Measurements from ENCODE around the gene IFT80.
"Not testable (repeated sequence)": the region's sequence is repeated elsewhere in the genome, so short reads cannot be mapped to it uniquely, and the experiment has no call there.

IFT80 gene

DNA sequence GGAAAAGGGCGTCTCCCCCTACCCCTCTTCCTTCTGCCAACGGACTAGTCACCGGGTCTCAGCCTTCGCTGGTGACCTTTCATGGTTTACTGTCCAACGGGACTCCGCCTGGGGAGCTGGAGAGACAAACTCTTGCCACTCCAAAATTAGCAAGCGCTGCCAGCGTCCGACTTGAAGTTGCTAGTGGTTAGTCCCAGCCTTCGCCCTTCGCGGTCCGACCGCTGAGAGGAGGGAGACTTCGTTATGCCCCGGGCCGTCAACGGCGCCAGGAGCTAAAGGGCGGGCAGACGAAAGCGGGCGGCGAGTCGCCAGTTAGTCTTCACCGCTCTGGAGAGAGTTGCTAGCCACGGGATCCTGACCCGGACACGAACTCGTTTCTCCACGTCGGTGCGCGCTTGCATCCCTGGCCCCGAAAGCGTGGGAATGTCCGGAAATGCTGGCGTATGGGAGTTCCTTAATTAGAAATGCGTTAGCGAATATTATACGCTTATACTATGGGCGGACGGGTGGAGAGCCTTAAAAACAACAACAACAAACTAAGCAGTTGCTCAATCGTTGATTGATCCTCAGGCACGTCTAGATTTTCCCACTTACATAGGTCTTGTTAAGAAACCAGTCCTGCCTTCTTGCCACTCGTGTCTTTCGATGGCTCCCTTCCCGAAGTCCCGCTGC lies 1.1 kb upstream of the IFT80 start:
- DNase-seq = no peak

- no peak for DNase-seq
These were observed 253 bp downstream of the IFT80 start for GRCh38 chr3:160398820-160399124.

GRCh38 chr3:160395297-160395696 lies 3.7 kb downstream of the IFT80 start:
- no peak for DNase-seq

DNA sequence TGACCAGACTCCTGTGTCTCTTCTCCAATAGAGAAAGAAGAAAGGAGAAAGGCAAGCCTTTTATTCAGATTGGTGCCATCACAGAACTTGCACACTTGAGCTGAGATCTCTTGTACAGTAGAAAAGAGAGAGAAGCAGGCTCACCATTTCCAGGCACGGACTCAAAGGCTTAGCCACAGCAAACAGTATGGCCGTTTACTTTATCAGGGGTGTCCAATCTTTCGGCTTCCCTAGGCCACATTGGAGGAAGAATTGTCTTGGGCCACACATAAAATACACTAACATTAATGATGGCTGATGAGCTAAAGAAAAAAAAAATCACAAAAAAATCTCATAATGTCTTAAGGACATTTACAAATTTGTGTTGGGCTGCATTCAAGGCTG lies 5.0 kb downstream of the IFT80 start:
- DNase-seq = no peak

GRCh38 chr3:160393346-160394008 lies 5.5 kb downstream of the IFT80 start:
- DNase-seq = no peak

DNA sequence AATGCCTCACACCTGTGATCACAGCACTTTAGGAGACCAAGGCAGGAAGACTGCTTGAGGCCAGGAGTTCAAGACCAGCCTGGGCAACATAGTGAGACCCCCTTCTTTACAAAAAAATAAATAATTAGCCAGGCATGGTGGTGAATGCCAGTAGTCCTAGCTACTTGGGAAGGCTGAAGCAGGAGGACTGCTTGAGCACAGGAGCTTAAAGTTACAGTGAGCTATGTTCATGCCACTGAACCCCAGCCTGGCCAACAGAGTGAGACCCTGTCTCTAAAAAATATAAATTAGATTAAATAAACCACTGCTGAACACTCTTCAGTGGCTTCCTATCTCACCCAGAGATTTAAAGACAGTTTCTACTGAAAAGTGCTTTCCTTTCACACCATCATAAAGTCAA lies 6.2 kb downstream of the IFT80 start:
- DNase-seq = no peak

DNA sequence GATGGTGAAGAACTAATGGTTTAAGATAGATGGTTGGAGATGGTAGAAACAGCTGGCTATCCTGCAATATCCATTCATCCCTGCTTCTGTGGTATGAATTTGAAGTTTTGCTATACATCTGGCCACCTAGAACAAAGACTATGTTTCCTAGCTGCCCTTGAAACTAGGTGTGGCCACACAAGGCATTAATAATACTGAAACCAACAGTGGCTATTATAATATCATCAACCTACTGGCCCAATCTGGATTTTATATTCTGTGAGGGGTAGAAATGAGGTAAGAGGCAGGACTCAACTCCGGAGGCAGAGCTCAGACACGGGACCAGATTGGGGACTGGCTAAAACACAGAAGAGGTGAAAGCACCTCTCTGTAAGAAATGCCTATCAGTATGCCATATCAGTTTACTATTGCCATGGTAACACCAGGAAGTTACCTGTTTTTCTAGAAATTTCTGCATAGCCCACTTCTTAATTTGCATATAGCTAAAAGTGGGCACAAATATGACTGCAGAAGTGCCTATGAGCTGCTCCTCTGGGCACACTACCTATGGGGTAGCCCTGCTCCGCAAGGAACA lies 8.4 kb downstream of the IFT80 start:
- no peak for DNase-seq

DNA sequence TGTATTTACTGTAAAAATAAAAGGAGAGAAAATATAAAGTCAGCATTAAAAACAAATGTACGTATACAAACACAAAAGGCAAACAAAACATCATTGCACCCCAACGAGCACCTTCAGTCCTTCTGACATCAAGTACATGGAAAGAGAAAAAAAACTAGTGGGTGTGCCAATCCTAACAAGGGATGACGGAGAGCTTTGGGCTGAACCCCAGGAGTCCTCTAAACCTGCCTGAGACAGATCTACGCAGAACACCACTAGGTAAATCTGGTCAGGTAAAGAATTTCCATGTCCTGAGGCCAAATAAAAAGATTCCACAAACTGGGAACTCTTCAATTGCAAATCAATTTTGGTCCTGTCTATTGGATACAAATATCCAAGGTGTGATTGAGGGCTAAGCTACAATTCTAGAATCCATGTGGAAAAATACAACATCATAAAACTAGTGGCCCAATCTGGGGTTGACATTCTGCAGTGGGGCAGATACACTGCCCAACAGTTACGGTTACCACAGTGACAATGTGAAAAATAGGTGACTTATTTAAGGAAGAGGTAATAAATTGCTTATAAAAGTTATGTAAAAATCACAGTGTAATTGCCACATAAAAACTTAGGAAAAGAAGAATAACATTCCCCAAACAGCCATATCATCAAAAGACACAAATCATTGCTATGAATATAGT lies 14.2 kb downstream of the IFT80 start:
- DNase-seq = no peak

GRCh38 chr3:160381470-160381869 lies 17.6 kb downstream of the IFT80 start:
- no peak for DNase-seq

DNA sequence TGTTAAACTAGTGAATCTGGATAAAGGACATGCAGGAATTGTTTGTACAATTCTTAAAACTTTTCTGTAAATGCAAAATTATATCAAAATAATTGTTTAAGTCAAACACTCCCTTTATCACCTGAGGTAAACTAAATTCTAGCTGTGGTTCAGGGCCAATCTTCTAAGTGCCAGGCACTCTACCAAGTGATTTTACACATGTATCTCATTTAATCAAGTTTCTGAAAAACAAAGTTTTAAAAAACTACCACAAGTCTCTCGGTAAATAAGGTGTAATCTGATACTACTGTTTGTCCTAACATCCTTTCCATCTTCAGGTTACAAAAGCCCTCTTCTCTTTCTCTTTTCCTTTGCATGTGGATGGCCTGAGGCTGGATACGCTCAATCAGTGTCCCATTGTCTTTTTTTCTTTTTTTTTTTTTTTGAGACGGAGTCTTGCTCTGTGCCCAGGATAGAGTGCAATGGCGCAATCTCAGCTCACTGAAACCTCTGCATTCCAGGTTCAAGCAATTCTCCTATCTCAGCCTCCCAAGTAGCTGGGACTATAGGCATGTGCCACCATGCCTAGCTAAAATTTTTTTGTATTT lies 19.3 kb downstream of the IFT80 start:
- DNase-seq = no peak

DNA sequence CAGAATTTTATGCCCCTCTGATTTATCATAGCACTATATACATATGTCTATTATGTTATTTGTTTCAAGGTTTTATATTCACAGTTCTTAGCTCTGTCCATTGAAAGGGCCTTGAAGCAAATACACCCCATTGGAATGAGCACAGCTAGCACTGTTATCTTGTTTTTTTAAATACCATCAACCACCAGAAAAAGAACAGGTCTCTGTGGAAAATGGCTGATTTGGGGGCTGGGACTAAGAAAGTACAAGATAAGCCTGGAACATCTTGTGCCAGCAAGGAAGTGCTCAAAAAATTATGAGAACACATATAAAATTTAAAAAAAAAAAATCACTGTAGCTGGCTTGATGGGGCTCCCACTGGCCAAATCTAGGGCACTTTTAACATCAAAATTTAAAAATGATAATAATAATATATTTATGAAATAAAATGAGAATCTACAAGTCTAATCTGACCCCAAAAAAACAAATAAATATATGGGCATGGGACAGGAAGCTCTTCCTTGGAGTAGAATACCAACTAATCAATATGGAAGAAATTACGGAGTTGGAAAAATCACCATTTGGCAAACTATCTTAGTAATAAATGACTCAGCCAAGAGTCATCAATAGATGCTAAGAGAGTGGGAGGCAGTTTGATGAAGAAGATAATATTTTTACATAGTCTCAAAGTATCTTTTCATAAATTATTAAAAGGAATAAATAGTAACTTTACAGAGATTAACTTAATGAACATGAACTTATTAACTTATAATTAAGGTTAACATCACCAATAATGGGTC lies 20.5 kb downstream of the IFT80 start:
- DNase-seq = no peak

GRCh38 chr3:160376681-160377080 lies 22.3 kb downstream of the IFT80 start:
- DNase-seq = no peak

- DNase-seq = no peak
These were observed 24.1 kb downstream of the IFT80 start for GRCh38 chr3:160374925-160375324.

DNA sequence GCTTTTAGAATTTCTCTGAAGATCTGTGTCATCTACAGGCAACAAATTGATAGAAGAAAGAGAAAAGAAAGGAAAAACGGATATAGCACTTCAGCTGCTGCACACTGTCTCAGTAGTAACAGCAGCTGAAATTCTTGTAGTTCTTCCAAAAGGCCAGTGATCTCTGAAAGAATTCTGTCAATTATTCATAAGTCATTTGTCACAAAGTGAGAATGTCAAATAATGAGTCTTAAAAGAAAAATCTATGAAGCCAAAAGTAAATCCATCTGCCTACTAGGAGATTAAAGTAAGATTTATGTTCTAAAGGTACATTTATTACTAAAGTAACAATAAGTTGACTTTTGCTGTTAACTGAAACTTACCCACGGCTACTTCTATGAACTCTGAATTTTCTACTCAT lies 24.6 kb downstream of the IFT80 start:
- DNase-seq = no peak

GRCh38 chr3:160373655-160374054 lies 25.4 kb downstream of the IFT80 start:
- DNase-seq = no peak

DNA sequence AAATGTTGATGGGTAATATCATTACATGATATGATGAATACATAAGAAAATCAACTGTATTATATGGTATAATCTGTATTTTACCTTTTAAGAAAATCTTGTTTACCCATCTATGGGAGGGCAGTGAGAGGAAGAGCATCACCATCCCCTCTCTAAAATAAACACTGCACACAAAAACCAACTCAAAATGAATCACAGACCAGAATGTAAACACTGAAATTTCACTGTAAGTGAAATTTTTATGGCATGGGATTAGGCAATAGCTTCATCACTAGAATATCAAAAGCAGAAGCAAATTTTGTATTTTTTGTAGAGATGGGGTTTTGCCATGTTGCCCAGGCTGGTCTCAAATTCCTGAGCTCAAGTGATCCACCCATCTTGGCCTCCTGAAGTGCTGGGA lies 26.2 kb downstream of the IFT80 start:
- no peak for DNase-seq

DNA sequence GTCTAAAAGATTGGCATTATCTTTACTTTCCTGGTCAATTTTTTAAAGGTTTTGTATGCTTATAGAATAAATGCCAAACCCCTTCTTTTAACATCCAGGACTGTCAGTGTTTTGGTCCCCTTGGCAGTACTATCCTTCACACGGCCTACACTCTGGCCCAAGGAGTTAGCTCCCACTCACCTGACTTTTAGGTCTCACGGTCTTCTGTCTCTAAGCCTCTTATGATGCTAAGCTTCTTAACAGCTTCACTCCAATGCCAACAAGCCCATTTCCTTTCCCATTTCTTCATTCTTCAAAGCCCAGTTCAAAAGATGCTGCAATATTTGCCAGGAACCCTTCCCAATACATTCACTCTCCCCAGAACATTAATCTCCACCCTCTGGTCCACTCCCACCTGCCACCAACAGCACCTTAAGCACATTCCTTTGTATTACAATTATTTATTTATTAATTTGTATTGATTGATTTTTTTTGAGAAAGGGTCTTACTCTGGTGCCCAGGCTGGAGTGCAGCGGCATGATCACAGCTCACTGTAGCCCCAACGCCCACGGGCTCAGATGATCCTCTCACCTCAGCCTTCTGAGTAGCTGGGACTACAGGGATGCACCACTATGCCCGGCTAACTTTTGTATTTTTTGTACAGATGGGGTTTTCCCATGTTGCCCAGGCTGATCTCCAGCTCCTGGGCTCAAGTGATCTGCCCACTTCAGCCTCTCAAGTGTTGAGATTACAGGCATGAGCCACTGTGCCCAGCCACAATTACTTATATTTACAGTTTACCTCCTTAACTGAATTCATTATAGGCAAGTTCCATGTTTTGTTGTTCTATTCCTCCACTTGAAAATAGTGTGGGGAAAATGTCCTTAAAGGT lies 27.8 kb downstream of the IFT80 start:
- no peak for DNase-seq

- DNase-seq = no peak
These were observed 29.2 kb downstream of the IFT80 start for GRCh38 chr3:160369784-160370183.

DNA sequence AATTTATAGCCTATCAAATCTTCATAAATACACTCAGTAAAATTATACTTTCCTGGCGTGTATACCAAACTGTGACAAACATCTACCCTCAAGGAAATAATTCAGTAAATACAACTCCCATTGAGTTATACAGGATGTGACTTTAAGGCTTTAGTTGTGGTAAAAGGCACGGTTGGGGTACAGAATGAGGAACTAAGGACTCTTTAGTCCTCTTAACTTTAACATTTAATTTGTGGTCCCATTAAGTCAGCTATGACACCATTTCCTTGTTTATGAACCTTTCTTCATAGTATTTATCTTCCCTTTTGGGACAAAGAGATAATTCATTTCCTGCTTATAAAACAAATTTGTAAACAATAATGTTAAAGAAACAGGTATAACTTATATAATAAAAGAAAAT lies 30.2 kb downstream of the IFT80 start:
- DNase-seq = no peak

GRCh38 chr3:160365869-160366522 lies 33.0 kb downstream of the IFT80 start:
- no peak for DNase-seq

- not testable (repeated sequence) for DNase-seq
These were observed 36.1 kb downstream of the IFT80 start for GRCh38 chr3:160362896-160363295.
